Neural progenitor cell (in vitro differentiated cells): Measurements from ENCODE around the gene ALOX12B. TPM values are rescaled to one million over a fixed set of nuclear protein-coding genes. Genes with fewer than 3 reads are reported as not detected.
"Not testable (repeated sequence)": the region's sequence is repeated elsewhere in the genome, so short reads cannot be mapped to it uniquely, and the experiment has no call there.

Experiments used
- DNase-seq: peaks from one replicate; pipeline ENCODE4 v3.0.0-alpha.2; 2016; ENCODE audit warnings: low spot score
- H2AFZ ChIP-seq: fragments of 200-600 bp; sonication (generic); replicated peaks from 2 replicates; pipeline ENCODE4 v1.6.1; 2016; ENCODE audit warnings: antibody characterized with exemption
- H3F3A ChIP-seq: fragments of 200-600 bp; sonication (generic); 2 replicates; pipeline ENCODE4 v1.6.1; 2016; ENCODE audit warnings: antibody characterized with exemption, low read depth
- H3K27ac ChIP-seq: fragments of 200-600 bp; sonication (generic); 2 replicates; pipeline ENCODE4 v1.5.1; 2016; ENCODE audit warnings: mild to moderate bottlenecking
- H3K27me3 ChIP-seq: fragments of 200-600 bp; sonication (generic); 2 replicates; pipeline ENCODE4 v1.6.1; 2016; ENCODE audit warnings: mild to moderate bottlenecking, moderate library complexity
- H3K36me3 ChIP-seq: fragments of 200-600 bp; sonication (generic); 2 replicates; pipeline ENCODE4 v1.5.1; 2016
- H3K4me1 ChIP-seq: fragments of 200-600 bp; sonication (generic); 2 replicates; pipeline ENCODE4 v1.6.1; 2016; ENCODE audit warnings: mixed run types
- H3K4me2 ChIP-seq: fragments of 200-600 bp; sonication (generic); 2 replicates; pipeline ENCODE4 v1.6.1; 2016
- H3K4me3 ChIP-seq: fragments of 200-600 bp; sonication (generic); 2 replicates; pipeline ENCODE4 v1.5.1; 2016
- H3K79me2 ChIP-seq: fragments of 200-600 bp; sonication (generic); 2 replicates; pipeline ENCODE4 v1.6.1; 2016; ENCODE audit warnings: low read depth
- H3K9ac ChIP-seq: fragments of 200-600 bp; sonication (generic); 2 replicates; pipeline ENCODE4 v1.6.1; 2016
- H3K9me3 ChIP-seq: fragments of 200-600 bp; sonication (generic); 2 replicates; pipeline ENCODE4 v1.5.1; 2016; ENCODE audit warnings: low read depth
- H4K20me1 ChIP-seq: fragments of 200-600 bp; sonication (generic); 2 replicates; pipeline ENCODE4 v1.6.1; 2016; ENCODE audit warnings: low read depth
- H3K27ac Mint-ChIP-seq: 3 replicates; pipeline ENCODE4 v1.8.0; 2021; ENCODE audit warnings: mixed read lengths
- H3K27me3 Mint-ChIP-seq: 2 replicates; pipeline ENCODE4 v1.8.0; 2022; ENCODE audit warnings: low read depth, mild to moderate bottlenecking, inconsistent platforms, moderate library complexity, mixed read lengths; ENCODE audit not compliant: insufficient read depth
- H3K36me3 Mint-ChIP-seq: 3 replicates; pipeline ENCODE4 v1.8.0; 2021; ENCODE audit warnings: mixed read lengths
- H3K4me1 Mint-ChIP-seq: 3 replicates; pipeline ENCODE4 v1.8.0; 2021; ENCODE audit warnings: mixed read lengths
- H3K4me3 Mint-ChIP-seq: 3 replicates; pipeline ENCODE4 v1.8.0; 2021; ENCODE audit warnings: mild to moderate bottlenecking, moderate library complexity, mixed read lengths
- H3K9me3 Mint-ChIP-seq: 3 replicates; pipeline ENCODE4 v1.8.0; 2020; ENCODE audit warnings: mixed read lengths
- CTCF ChIP-seq: fragments of 200-600 bp; sonication (generic); IDR thresholded peaks from 2 replicates; pipeline ENCODE4 v1.5.1; 2017; ENCODE audit warnings: antibody characterized with exemption, mild to moderate bottlenecking
- EZH2 ChIP-seq: fragments of 200-600 bp; sonication (generic); IDR thresholded peaks from 2 replicates; pipeline ENCODE4 v1.6.1; 2017; ENCODE audit warnings: antibody characterized with exemption, mild to moderate bottlenecking, moderate library complexity
- EZH2phosphoT487 ChIP-seq: fragments of 200-600 bp; sonication (generic); IDR thresholded peaks from 2 replicates; pipeline ENCODE4 v1.6.1; 2017; ENCODE audit warnings: antibody characterized with exemption
- total RNA-seq: library from RNA; depleted of rRNA; stranded (reverse); fragments of >200 nt; gene quantifications from 2 replicates; pipeline ENCODE4 v1.2.3, GENCODE V29; 2015; ENCODE audit warnings: low replicate concordance

Gene ALOX12B
- total RNA-seq, 1 donor from 2014 or later: not detected

GRCh38 chr17:8062435-8062806 lies 25.1 kb downstream of the ALOX12B start:
- Histone ChIP-seq H3K79me2 (no peaks in the 10 kb centered on the region), H3K4me2 (peak overlapping the region; percentile 65), H3K4me1 (peaks cover 21% of the 10 kb centered on the region), H3F3A (peaks cover 12% of the 10 kb centered on the region), H3K36me3 (no peaks in the 10 kb centered on the region), H4K20me1 (peaks cover 8% of the 10 kb centered on the region), H3K9me3 (no peaks in the 10 kb centered on the region), H3K27me3 (peaks cover 94% of the 10 kb centered on the region), H3K9ac (no peak overlapping the region), H3K4me3 (peak overlapping the region; percentile 12), H3K27ac (no peak overlapping the region), H2AFZ (no peak overlapping the region)
- H3K4me3 Mint-ChIP-seq: no peak overlapping the region
- H3K27me3 Mint-ChIP-seq: peaks cover 61% of the 10 kb centered on the region
- peaks cover 12% of the 10 kb centered on the region for H3K4me1 Mint-ChIP-seq
- DNase-seq: no peak
- TF ChIP-seq CTCF: no peak
- no peak for TF ChIP-seq EZH2
- peak; percentile 24 for TF ChIP-seq EZH2phosphoT487
- H3K27ac Mint-ChIP-seq: no peak overlapping the region
- H3K9me3 Mint-ChIP-seq: no peaks in the 10 kb centered on the region
- no peaks in the 10 kb centered on the region for H3K36me3 Mint-ChIP-seq

GRCh38 chr17:8061851-8062250 lies 25.7 kb downstream of the ALOX12B start:
- not testable (repeated sequence) for H3K9ac ChIP-seq, H3K4me3 ChIP-seq, H3K9me3 ChIP-seq, H4K20me1 ChIP-seq, H3K27ac Mint-ChIP-seq, H3K36me3 ChIP-seq, H3K79me2 ChIP-seq, DNase-seq, H3K27ac ChIP-seq, H3K4me2 ChIP-seq, H2AFZ ChIP-seq, H3K9me3 Mint-ChIP-seq, H3K36me3 Mint-ChIP-seq
- peaks cover 21% of the 10 kb centered on the region for H3K4me1 ChIP-seq
- peaks cover 14% of the 10 kb centered on the region for H3K4me1 Mint-ChIP-seq
- peak overlapping the region; percentile 6 for H3K4me3 Mint-ChIP-seq
- H3K27me3 Mint-ChIP-seq: peaks cover 63% of the 10 kb centered on the region
- H3K27me3 ChIP-seq: peaks cover 96% of the 10 kb centered on the region
- H3F3A ChIP-seq: peaks cover 12% of the 10 kb centered on the region

- H3K9ac ChIP-seq: no peak overlapping the region
- no peaks in the 10 kb centered on the region for H3K36me3 Mint-ChIP-seq
Observed at GRCh38 chr17:8060274-8060673, 27.2 kb downstream of the ALOX12B start.

More at GRCh38 chr17:8060274-8060673, 27.2 kb downstream of the ALOX12B start:
- peaks cover 8% of the 10 kb centered on the region for H4K20me1 ChIP-seq
- H2AFZ ChIP-seq: no peak overlapping the region
- H3K9me3 ChIP-seq: no peaks in the 10 kb centered on the region
- no peak overlapping the region for H3K27ac ChIP-seq
- H3F3A ChIP-seq: peaks cover 12% of the 10 kb centered on the region
- no peak overlapping the region for H3K4me2 ChIP-seq
- Mint-ChIP-seq H3K27ac (no peak overlapping the region), H3K4me1 (peaks cover 14% of the 10 kb centered on the region), H3K4me3 (no peak overlapping the region), H3K27me3 (peaks cover 54% of the 10 kb centered on the region), H3K9me3 (no peaks in the 10 kb centered on the region)
- peaks cover 21% of the 10 kb centered on the region for H3K4me1 ChIP-seq
- no peaks in the 10 kb centered on the region for H3K36me3 ChIP-seq
- no peaks in the 10 kb centered on the region for H3K79me2 ChIP-seq
- DNase-seq: peak; percentile 90
- peaks cover 92% of the 10 kb centered on the region for H3K27me3 ChIP-seq
- TF ChIP-seq EZH2phosphoT487: peak; percentile 58
- no peak for TF ChIP-seq EZH2
- peak; percentile 77 for TF ChIP-seq CTCF
- no peak overlapping the region for H3K4me3 ChIP-seq
